ENCODE measurements around the gene FEM1B. TPM values are rescaled to one million over a fixed set of nuclear protein-coding genes. Genes with fewer than 3 reads are reported as not detected.

Gene FEM1B
- polyA plus RNA-seq, 3 donors = 21.5 to 26.4 (median 26.0) TPM

GRCh38 chr15:68228143-68228970 lies 49.2 kb upstream of the FEM1B start:
- Histone ChIP-seq H3K36me3 (replicated peaks in 1 of 2; ENCODE audit: control insufficient read depth in 1 of 2, insufficient read depth in 2 of 2, low read length in 2 of 2) (no peaks in the 10 kb centered on the region), H3K4me1 (ENCODE audit: control insufficient read depth in 1 of 2, insufficient read depth in 2 of 2, low read length in 2 of 2) (peaks cover 52 to 53% of the 10 kb centered on the region in 2 donors), H3K9me3 (replicated peaks in 1 of 2; ENCODE audit: control insufficient read depth in 1 of 2, insufficient read depth in 1 of 2, low read length in 2 of 2) (no peaks in the 10 kb centered on the region), H2AFZ (ENCODE audit: insufficient read depth, low read depth, low read length, poor library complexity, severe bottlenecking) (peak overlapping the region; percentile 91), H3K27me3 (ENCODE audit: control insufficient read depth in 2 of 2, insufficient read depth in 2 of 2, low read length in 2 of 2) (no peaks in the 10 kb centered on the region), H4K20me1 (ENCODE audit: insufficient read depth, low read length) (peaks cover 39% of the 10 kb centered on the region), H3K9ac (ENCODE audit: insufficient read depth, low read length, poor library complexity, severe bottlenecking) (peak overlapping the region; percentile 77), H3K4me2 (replicated peaks; ENCODE audit: extremely low read depth, low read length, poor library complexity, severe bottlenecking) (peak overlapping the region; percentile 99), H3K4me3 (replicated peaks in 1 of 3; ENCODE audit: low read depth in 2 of 3, low read length in 3 of 3) (peak overlapping the region; percentile 58 to 93 (median 78)), H3K27ac (ENCODE audit: low read depth in 1 of 2, low read length in 2 of 2) (peak overlapping the region; percentile 30 to 73), H3K79me2 (ENCODE audit: insufficient read depth, low read length) (peaks cover 68% of the 10 kb centered on the region)
- 47% methylated on average over 22 of the region's 25 CpGs for WGBS (ENCODE audit: insufficient coverage)
- intact Hi-C loops (cut with micrococcal nuclease) = loop anchor here in 1 of 2 donors (10.0 kb wide), 1 partner anchor 174 kb away; the partner anchor contains the start of gene PIAS1
- H3K36me3 Mint-ChIP-seq = peaks cover 0 to 6% of the 10 kb centered on the region in 2 donors
- H3K9me3 Mint-ChIP-seq = no peaks in the 10 kb centered on the region
- H3K4me3 Mint-ChIP-seq = peak overlapping the region; percentile 86 to 94
- peaks cover 47% of the 10 kb centered on the region for H3K4me1 Mint-ChIP-seq
- H3K27ac Mint-ChIP-seq = peak overlapping the region; percentile 20 to 89 (median 75)
- TF ChIP-seq CTCF (IDR thresholded peaks at IDR 0.05) = no peak
- peaks cover 0 to 3% (median 2%) of the 10 kb centered on the region in 3 donors for H3K27me3 Mint-ChIP-seq (ENCODE audit: low read depth in 3 of 3)
- no peak for DNase-seq

GRCh38 chr15:68228971-68229385 lies 48.6 kb upstream of the FEM1B start:
- no peak for DNase-seq
- Histone ChIP-seq H2AFZ (ENCODE audit: insufficient read depth, low read depth, low read length, poor library complexity, severe bottlenecking) (peak overlapping the region; percentile 91), H3K27ac (ENCODE audit: low read depth in 1 of 2, low read length in 2 of 2) (peak overlapping the region; percentile 30 to 73)

More at GRCh38 chr15:68228971-68229385, 48.6 kb upstream of the FEM1B start:
- WGBS (ENCODE audit: insufficient coverage) = under 1% methylated on average over 39 of the region's 39 CpGs
- no peaks in the 10 kb centered on the region for H3K27me3 ChIP-seq (ENCODE audit: control insufficient read depth in 2 of 2, insufficient read depth in 2 of 2, low read length in 2 of 2)
- Mint-ChIP-seq H3K9me3 (no peaks in the 10 kb centered on the region), H3K27ac (peak overlapping the region; percentile 20 to 89 (median 75)), H3K4me1 (peaks cover 54% of the 10 kb centered on the region), H3K4me3 (peak overlapping the region; percentile 86 to 94), H3K36me3 (peaks cover 0 to 6% of the 10 kb centered on the region in 2 donors), H3K27me3 (ENCODE audit: low read depth in 3 of 3) (peaks cover 0 to 3% (median 2%) of the 10 kb centered on the region in 3 donors)
- peak overlapping the region; percentile 77 for H3K9ac ChIP-seq (ENCODE audit: insufficient read depth, low read length, poor library complexity, severe bottlenecking)
- peaks cover 61% of the 10 kb centered on the region for H3K79me2 ChIP-seq (ENCODE audit: insufficient read depth, low read length)
- TF ChIP-seq CTCF (IDR thresholded peaks at IDR 0.05) = no peak
- peaks cover 34% of the 10 kb centered on the region for H4K20me1 ChIP-seq (ENCODE audit: insufficient read depth, low read length)
- H3K4me3 ChIP-seq (replicated peaks in 1 of 3; ENCODE audit: low read depth in 2 of 3, low read length in 3 of 3) = peak overlapping the region; percentile 58 to 93 (median 78)
- intact Hi-C loops (cut with micrococcal nuclease) = loop anchor here in 1 of 2 donors (10.0 kb wide), 1 partner anchor 174 kb away; the partner anchor contains the start of gene PIAS1
- peak overlapping the region; percentile 99 for H3K4me2 ChIP-seq (replicated peaks; ENCODE audit: extremely low read depth, low read length, poor library complexity, severe bottlenecking)
- peaks cover 58 to 59% of the 10 kb centered on the region in 2 donors for H3K4me1 ChIP-seq (ENCODE audit: control insufficient read depth in 1 of 2, insufficient read depth in 2 of 2, low read length in 2 of 2)
- no peaks in the 10 kb centered on the region for H3K36me3 ChIP-seq (replicated peaks in 1 of 2; ENCODE audit: control insufficient read depth in 1 of 2, insufficient read depth in 2 of 2, low read length in 2 of 2)
- no peaks in the 10 kb centered on the region for H3K9me3 ChIP-seq (replicated peaks in 1 of 2; ENCODE audit: control insufficient read depth in 1 of 2, insufficient read depth in 1 of 2, low read length in 2 of 2)
